SU-DHL-6 (cell line): ENCODE results near the gene ARHGAP10.

Experiments used
- H2AFZ ChIP-seq: fragments of 200-600 bp; sonication (generic); 2 replicates; pipeline ENCODE4 v1.6.1; 2014; ENCODE audit warnings: low read depth, mild to moderate bottlenecking, moderate library complexity, mixed read lengths, antibody characterized with exemption, low read length; ENCODE audit not compliant: severe bottlenecking
- H3F3A ChIP-seq: fragments of 200-600 bp; shearing (Covaris generic); 2 replicates; pipeline ENCODE4 v1.6.0; 2016; ENCODE audit warnings: antibody characterized with exemption, mild to moderate bottlenecking; ENCODE audit not compliant: insufficient read depth
- H3K27ac ChIP-seq: fragments of 200-600 bp; sonication (generic); 2 replicates; pipeline ENCODE4 v1.5.1; 2016; ENCODE audit warnings: low read depth, mild to moderate bottlenecking, low read length, moderate library complexity, mixed read lengths
- H3K27me3 ChIP-seq: fragments of 200-600 bp; sonication (generic), shearing (Covaris generic); 2 replicates; pipeline ENCODE4 v1.6.0; 2014; ENCODE audit warnings: mild to moderate bottlenecking, low read length
- H3K36me3 ChIP-seq: fragments of 200-600 bp; sonication (generic); 2 replicates; pipeline ENCODE4 v1.6.1; 2014; ENCODE audit warnings: mild to moderate bottlenecking, low read length, mixed read lengths
- H3K4me2 ChIP-seq: fragments of 300-600, 200-600 bp; shearing (Covaris generic), sonication (generic); 2 replicates; pipeline ENCODE4 v1.6.0; 2014; ENCODE audit warnings: low read length, low read depth, mild to moderate bottlenecking; ENCODE audit not compliant: poor library complexity, severe bottlenecking
- H3K4me3 ChIP-seq: fragments of 200-600 bp; sonication (generic); 2 replicates; pipeline ENCODE4 v1.5.1; 2014; ENCODE audit warnings: antibody characterized with exemption, low read length, mild to moderate bottlenecking, mixed read lengths; ENCODE audit not compliant: insufficient read depth, poor library complexity, severe bottlenecking
- H3K79me2 ChIP-seq: fragments of 200-600 bp; sonication (generic); 2 replicates; pipeline ENCODE4 v1.6.1; 2014; ENCODE audit warnings: mild to moderate bottlenecking, low read length, moderate library complexity; ENCODE audit not compliant: insufficient read depth
- H3K9ac ChIP-seq: fragments of 200-600 bp; sonication (generic); 2 replicates; pipeline ENCODE4 v1.7.0; 2014; ENCODE audit warnings: mild to moderate bottlenecking, low read length
- H3K9me2 ChIP-seq: fragments of 200-600 bp; sonication (generic); replicated peaks from 2 replicates; pipeline ENCODE4 v1.6.1; 2014; ENCODE audit warnings: low read length; ENCODE audit not compliant: insufficient read depth
- H3K9me3 ChIP-seq: fragments of 200-600 bp; sonication (generic); 2 replicates; pipeline ENCODE4 v1.6.1; 2014; ENCODE audit warnings: low read length, mixed read lengths; ENCODE audit not compliant: insufficient read depth
- H4K20me1 ChIP-seq: fragments of 200-600 bp; sonication (generic); 2 replicates; pipeline ENCODE4 v1.6.1; 2014; ENCODE audit warnings: low read depth, mild to moderate bottlenecking, antibody characterized with exemption, low read length, moderate library complexity, mixed read lengths
- EZH2phosphoT487 ChIP-seq: fragments of 200-600 bp; sonication (generic), shearing (Covaris generic); conservative IDR thresholded peaks from 2 replicates; pipeline ENCODE4 v1.6.1; 2018; ENCODE audit warnings: mild to moderate bottlenecking, antibody characterized with exemption, low read length, moderate library complexity, mixed read lengths
- TF ChIP-seq, protein P1 (sequence below): fragments of 200-600 bp; sonication (generic); IDR thresholded peaks from one replicate; pipeline ENCODE4 v1.5.1; 2017; ENCODE audit warnings: antibody characterized with exemption, mild to moderate bottlenecking, low read length, moderate library complexity; ENCODE audit not compliant: insufficient read depth, poor library complexity, severe bottlenecking

ARHGAP10 gene

DNA sequence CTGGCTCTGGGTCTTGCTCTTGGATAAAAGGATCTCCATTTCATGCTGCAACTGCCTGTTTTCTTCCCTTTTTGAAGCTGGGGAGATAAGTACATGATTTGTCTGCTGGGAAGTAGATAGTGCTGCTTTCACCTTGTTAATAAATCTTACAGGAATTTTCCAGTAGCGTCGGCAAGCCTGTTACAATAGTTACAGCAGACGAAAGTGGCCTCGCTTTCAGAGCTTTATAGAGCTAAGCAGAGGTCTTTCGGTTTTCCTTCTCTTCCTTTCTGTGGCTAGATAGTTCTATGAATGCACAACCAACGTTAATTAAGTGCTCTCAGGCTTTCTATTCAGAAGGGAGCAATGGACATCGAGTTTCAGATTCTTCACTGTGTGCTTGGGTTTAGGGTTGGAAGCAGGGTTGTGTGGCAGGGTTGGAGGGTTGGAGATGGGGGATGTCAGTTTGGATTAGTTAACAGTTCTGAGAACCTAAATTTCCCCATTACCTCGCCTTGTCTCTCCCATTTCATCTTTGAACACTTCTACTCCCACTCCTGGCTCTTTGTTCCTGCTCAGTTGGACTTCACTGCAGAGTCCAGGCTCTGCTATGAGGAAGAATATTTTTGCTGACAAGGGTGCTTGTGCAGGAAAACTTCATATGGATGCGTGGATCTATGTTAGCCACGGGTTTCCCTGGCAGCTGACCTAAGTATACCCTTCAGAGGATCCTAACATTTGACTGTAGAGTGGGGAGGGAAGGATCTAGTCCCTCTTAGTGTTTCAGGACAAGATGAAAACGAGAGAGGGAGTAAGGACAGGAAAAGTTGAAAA is 237.9 kb downstream of the ARHGAP10 start:
- Histone ChIP-seq H3K4me2 (no peak overlapping the region), H2AFZ (no peak overlapping the region), H3K79me2 (no peaks in the 10 kb centered on the region)

DNA sequence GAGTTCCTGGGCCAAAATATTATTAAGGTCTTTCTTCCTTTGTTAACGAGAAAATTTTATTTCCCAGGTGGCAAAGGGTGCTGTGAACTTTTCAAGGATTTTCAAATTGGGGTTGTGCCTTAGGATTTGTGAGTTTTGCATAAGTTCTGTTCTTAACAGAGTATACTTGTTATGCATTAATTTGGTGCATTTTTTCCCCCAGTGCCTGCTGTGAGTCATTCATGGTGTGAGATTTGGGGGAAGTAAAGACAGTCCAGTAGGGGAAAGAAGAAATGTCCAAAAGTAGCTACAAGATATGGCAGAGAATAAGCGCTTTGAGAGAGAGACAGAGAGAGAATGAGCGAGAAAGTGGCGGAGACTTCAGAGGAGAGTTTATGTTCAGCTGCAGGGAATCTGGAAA is 239.2 kb downstream of the ARHGAP10 start:
- H3K9ac ChIP-seq = no peak overlapping the region
- H3K9me3 ChIP-seq = no peaks in the 10 kb centered on the region
- H3K79me2 ChIP-seq = no peaks in the 10 kb centered on the region
- no peaks in the 10 kb centered on the region for H3K9me2 ChIP-seq
- no peaks in the 10 kb centered on the region for H4K20me1 ChIP-seq
- no peaks in the 10 kb centered on the region for H3F3A ChIP-seq
- no peak overlapping the region for H2AFZ ChIP-seq
- no peaks in the 10 kb centered on the region for H3K27me3 ChIP-seq
- H3K4me3 ChIP-seq = no peak overlapping the region
- TF ChIP-seq EZH2phosphoT487 = no peak
- TF ChIP-seq, protein P1, sequence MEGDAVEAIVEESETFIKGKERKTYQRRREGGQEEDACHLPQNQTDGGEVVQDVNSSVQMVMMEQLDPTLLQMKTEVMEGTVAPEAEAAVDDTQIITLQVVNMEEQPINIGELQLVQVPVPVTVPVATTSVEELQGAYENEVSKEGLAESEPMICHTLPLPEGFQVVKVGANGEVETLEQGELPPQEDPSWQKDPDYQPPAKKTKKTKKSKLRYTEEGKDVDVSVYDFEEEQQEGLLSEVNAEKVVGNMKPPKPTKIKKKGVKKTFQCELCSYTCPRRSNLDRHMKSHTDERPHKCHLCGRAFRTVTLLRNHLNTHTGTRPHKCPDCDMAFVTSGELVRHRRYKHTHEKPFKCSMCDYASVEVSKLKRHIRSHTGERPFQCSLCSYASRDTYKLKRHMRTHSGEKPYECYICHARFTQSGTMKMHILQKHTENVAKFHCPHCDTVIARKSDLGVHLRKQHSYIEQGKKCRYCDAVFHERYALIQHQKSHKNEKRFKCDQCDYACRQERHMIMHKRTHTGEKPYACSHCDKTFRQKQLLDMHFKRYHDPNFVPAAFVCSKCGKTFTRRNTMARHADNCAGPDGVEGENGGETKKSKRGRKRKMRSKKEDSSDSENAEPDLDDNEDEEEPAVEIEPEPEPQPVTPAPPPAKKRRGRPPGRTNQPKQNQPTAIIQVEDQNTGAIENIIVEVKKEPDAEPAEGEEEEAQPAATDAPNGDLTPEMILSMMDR = no peak
- H3K27ac ChIP-seq = no peak overlapping the region
- no peak overlapping the region for H3K4me2 ChIP-seq
- H3K36me3 ChIP-seq = no peaks in the 10 kb centered on the region

More for the DNA sequence above, 237.9 kb downstream of the ARHGAP10 start:
- no peaks in the 10 kb centered on the region for H3K9me2 ChIP-seq
- no peaks in the 10 kb centered on the region for H3F3A ChIP-seq
- TF ChIP-seq, protein P1 = no peak
- no peak for TF ChIP-seq EZH2phosphoT487
- H3K36me3 ChIP-seq = no peaks in the 10 kb centered on the region
- H3K27me3 ChIP-seq = no peaks in the 10 kb centered on the region
- no peaks in the 10 kb centered on the region for H3K9me3 ChIP-seq
- H4K20me1 ChIP-seq = no peaks in the 10 kb centered on the region
- no peak overlapping the region for H3K27ac ChIP-seq
- H3K4me3 ChIP-seq = no peak overlapping the region
- H3K9ac ChIP-seq = no peak overlapping the region

DNA sequence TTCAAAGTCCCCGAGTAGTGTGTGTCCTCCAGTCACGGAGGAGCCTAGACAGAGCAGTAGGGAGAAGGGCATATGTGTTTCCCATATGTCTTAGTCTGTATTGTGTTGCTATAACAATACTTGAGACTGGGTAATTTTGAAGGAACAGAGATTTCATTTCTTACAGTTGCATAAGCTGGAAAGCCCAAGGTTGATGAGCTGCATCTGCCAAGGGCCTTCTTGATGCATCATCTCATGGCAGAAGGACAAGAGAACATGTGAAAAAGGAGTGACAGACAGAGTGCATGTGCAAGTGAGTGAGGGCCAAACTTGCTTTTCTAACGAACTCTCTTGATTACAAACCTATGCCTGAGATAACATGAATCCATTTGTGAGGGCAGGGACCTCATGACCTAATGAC is 243.4 kb downstream of the ARHGAP10 start:
- H3K27ac ChIP-seq = no peak overlapping the region

More for the DNA sequence above, 243.4 kb downstream of the ARHGAP10 start:
- Histone ChIP-seq H3K4me2 (no peak overlapping the region), H3K9me3 (no peaks in the 10 kb centered on the region), H3K9ac (no peak overlapping the region), H3K4me3 (no peak overlapping the region), H3K79me2 (no peaks in the 10 kb centered on the region), H4K20me1 (no peaks in the 10 kb centered on the region), H3K9me2 (no peaks in the 10 kb centered on the region), H3K36me3 (no peaks in the 10 kb centered on the region), H3K27me3 (no peaks in the 10 kb centered on the region), H2AFZ (no peak overlapping the region), H3F3A (no peaks in the 10 kb centered on the region)
- TF ChIP-seq EZH2phosphoT487 = no peak
- TF ChIP-seq, protein P1 = no peak
